Measurements from ENCODE around the gene ZNF865. TPM values are rescaled to one million over a fixed set of nuclear protein-coding genes. Genes with fewer than 3 reads are reported as not detected.

The ZNF865 gene
- total and polyA plus RNA-seq, 2 of the 8 experiments (the other 6 are each of a cell fraction or from before 2014, with no cell fraction given) = 3.5 to 13.6 TPM

- TF ChIP-seq CHD7 (IDR thresholded peaks at IDR 0.05; ENCODE audit: insufficient replicate concordance, low read length) (no peak), BCL11A (IDR thresholded peaks at IDR 0.05; ENCODE audit: low read depth in 2 of 2, low read length in 2 of 2) (no peak), TAF1 (IDR thresholded peaks at IDR 0.05; ENCODE audit: low read depth, low read length) (no peak), YY1 (IDR thresholded peaks at IDR 0.05; ENCODE audit: low read depth, low read length) (no peak), SIX5 (IDR thresholded peaks at IDR 0.05; ENCODE audit: low read depth, low read length) (no peak), CBX8 (IDR thresholded peaks at IDR 0.05; ENCODE audit: borderline replicate concordance, low read depth, low read length) (no peak), ASH2L (IDR thresholded peaks at IDR 0.05; ENCODE audit: low read length) (no peak), SP4 (IDR thresholded peaks at IDR 0.05; ENCODE audit: low read length) (no peak), POLR2A (IDR thresholded peaks at IDR 0.05; ENCODE audit: control extremely low read depth in 1 of 2, low read depth in 2 of 2, low read length in 2 of 2) (no peak), SIRT6 (IDR thresholded peaks at IDR 0.05; ENCODE audit: low read length) (no peak), TCF12 (IDR thresholded peaks at IDR 0.05; ENCODE audit: low read depth, low read length) (no peak)
These were observed 12.0 kb downstream of the ZNF865 start (continued) for GRCh38 chr19:55617426-55617825.

Data from H1 (cell line).